ENCODE measurements around the gene MYLK3.
A peak's percentile ranks its signal among the peaks of the same experiment; 100 is the strongest.
"Not testable (repeated sequence)": the region's sequence is repeated elsewhere in the genome, so short reads cannot be mapped to it uniquely, and the experiment has no call there.

Gene MYLK3

GRCh38 chr16:46677943-46678342, 70.2 kb downstream of the MYLK3 start:
- H3K4me3 ChIP-seq (ENCODE audit: insufficient read depth, low read depth, low read length); H3K27me3 ChIP-seq (ENCODE audit: control insufficient read depth, insufficient read depth, low read length, poor library complexity, severe bottlenecking); H3K27ac ChIP-seq (ENCODE audit: insufficient read depth, low read depth, low read length, poor library complexity, severe bottlenecking); H3K4me1 ChIP-seq (ENCODE audit: control insufficient read depth, insufficient read depth, low read length); H3K9me3 ChIP-seq (ENCODE audit: control insufficient read depth, low read length): not testable (repeated sequence)
- peaks cover 21% of the 10 kb centered on the region for H3K36me3 ChIP-seq (ENCODE audit: control insufficient read depth, insufficient read depth, low read length)
- 100% methylated on average over 1 of the region's 1 CpG; no CpG with 5 or more reads in 1 of the 2 experiments for WGBS, 2 experiments

- Histone ChIP-seq H3K4me3 (ENCODE audit: insufficient read depth, low read depth, low read length) (no peak overlapping the region), H3K27me3 (ENCODE audit: control insufficient read depth, insufficient read depth, low read length, poor library complexity, severe bottlenecking) (no peaks in the 10 kb centered on the region), H3K27ac (ENCODE audit: insufficient read depth, low read depth, low read length, poor library complexity, severe bottlenecking) (peak overlapping the region; percentile 12), H3K9me3 (ENCODE audit: control insufficient read depth, low read length) (no peaks in the 10 kb centered on the region), H3K4me1 (ENCODE audit: control insufficient read depth, insufficient read depth, low read length) (no peaks in the 10 kb centered on the region), H3K36me3 (ENCODE audit: control insufficient read depth, insufficient read depth, low read length) (peaks cover 44% of the 10 kb centered on the region)
- 64 to 66% methylated on average over 6 of the region's 6 CpGs for WGBS, 2 experiments
Observed at GRCh38 chr16:46673320-46674013, 74.7 kb downstream of the MYLK3 start.

GRCh38 chr16:46662123-46662522, 86.0 kb downstream of the MYLK3 start:
- no peaks in the 10 kb centered on the region for H3K4me1 ChIP-seq (ENCODE audit: control insufficient read depth, insufficient read depth, low read length)
- no peak overlapping the region for H3K27ac ChIP-seq (ENCODE audit: insufficient read depth, low read depth, low read length, poor library complexity, severe bottlenecking)
- 70 to 72% methylated on average over 4 of the region's 4 CpGs for WGBS, 2 experiments
- H3K4me3 ChIP-seq (ENCODE audit: insufficient read depth, low read depth, low read length): no peak overlapping the region
- no peaks in the 10 kb centered on the region for H3K27me3 ChIP-seq (ENCODE audit: control insufficient read depth, insufficient read depth, low read length, poor library complexity, severe bottlenecking)
- H3K36me3 ChIP-seq (ENCODE audit: control insufficient read depth, insufficient read depth, low read length): peaks cover 28% of the 10 kb centered on the region
- no peaks in the 10 kb centered on the region for H3K9me3 ChIP-seq (ENCODE audit: control insufficient read depth, low read length)

GRCh38 chr16:46658925-46659324, 89.2 kb downstream of the MYLK3 start:
- Histone ChIP-seq H3K27ac (ENCODE audit: insufficient read depth, low read depth, low read length, poor library complexity, severe bottlenecking) (no peak overlapping the region), H3K4me3 (ENCODE audit: insufficient read depth, low read depth, low read length) (no peak overlapping the region), H3K27me3 (ENCODE audit: control insufficient read depth, insufficient read depth, low read length, poor library complexity, severe bottlenecking) (no peaks in the 10 kb centered on the region), H3K9me3 (ENCODE audit: control insufficient read depth, low read length) (no peaks in the 10 kb centered on the region), H3K4me1 (ENCODE audit: control insufficient read depth, insufficient read depth, low read length) (no peaks in the 10 kb centered on the region), H3K36me3 (ENCODE audit: control insufficient read depth, insufficient read depth, low read length) (peaks cover 17% of the 10 kb centered on the region)
- 56 to 61% methylated on average over 1 of the region's 1 CpG for WGBS, 2 experiments
